Fibroblast of skin of right quadriceps (primary cell): ENCODE measurements around the gene PAX6.
A peak's percentile ranks its signal among the peaks of the same experiment; 100 is the strongest.

Experiments
- DNase-seq: peaks from one replicate; pipeline ENCODE4 v3.0.0-alpha.2; 2013

Gene PAX6

DNA sequence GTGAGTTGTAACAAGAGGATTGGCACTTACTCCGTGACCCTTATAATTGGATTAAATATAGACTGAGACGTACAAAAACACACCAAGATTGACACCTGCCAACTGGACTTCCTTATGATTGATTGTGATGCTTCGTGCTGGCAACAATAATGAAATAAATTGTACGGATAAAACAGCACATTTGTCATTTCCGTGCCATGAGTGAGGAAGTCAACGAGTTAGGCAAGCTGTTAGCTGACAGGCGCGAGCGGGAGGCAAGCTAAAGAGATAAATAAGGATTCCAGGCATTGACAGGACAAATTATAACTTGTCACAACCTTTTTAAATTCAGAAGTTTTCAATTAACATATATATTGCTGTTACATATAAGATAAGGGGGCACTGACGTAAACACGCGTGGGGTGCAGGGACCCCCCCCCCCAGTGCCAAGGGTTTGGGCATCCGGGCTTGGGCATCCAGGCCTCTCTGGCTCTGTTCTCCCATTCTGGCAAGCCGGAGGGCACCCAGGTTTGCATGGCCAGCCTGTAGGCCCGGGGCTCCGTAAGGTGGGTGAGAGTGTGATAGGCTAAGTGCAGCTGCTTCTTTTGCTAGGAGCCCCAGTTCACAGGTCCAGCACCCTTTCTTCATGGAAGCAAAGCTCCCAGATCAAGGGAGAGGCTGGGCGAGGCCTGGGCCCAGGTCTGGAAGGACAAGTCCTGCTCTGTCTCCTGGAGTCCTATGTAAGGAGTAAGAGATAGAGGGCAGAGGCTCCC, 11.2 kb upstream of the PAX6 start:
- no peak for DNase-seq

DNA sequence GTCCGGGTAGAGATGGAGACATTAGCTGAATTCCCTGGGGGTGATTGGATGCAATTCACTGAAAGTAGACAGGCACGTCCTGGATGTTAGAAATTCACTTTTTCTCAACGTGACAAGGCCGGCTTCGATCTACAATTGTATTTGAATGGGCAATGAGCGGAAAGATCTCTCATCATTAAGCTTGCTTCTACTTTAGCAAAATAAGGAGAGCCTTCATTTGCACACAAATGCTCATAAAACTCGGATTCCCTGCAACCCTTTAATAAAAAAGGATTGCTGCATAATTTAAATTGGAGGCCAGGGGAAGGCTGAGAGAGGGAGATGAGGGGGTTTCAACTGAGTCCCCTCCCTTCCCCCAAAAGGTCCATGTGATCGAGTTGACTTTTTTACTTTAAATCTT, 10.6 kb upstream of the PAX6 start:
- no peak for DNase-seq

DNA sequence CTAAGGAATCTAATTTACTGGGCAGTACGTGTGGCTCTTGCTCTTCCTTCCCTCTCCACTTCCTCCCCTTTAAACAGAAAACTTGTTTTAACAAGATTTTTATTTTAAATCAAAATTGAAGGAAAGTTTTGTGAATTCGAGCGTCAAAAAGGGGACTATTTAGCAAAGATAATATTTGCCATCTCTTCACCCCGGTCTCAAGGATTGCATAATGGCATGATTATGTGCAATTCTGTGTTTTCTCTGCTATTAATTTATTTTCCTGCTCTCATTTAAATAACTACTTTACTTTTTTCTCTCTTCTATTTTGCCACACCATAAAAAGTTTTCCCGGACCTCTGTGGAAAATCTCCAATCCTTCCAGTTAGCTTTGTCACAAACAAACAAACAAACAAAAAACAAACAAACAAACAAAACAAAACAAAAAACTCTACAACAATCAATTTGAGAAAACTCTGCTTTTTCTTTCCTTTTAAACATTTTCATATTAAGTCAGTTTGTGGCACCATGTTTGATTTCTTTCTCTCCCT, 10.2 kb upstream of the PAX6 start:
- no peak for DNase-seq

DNA sequence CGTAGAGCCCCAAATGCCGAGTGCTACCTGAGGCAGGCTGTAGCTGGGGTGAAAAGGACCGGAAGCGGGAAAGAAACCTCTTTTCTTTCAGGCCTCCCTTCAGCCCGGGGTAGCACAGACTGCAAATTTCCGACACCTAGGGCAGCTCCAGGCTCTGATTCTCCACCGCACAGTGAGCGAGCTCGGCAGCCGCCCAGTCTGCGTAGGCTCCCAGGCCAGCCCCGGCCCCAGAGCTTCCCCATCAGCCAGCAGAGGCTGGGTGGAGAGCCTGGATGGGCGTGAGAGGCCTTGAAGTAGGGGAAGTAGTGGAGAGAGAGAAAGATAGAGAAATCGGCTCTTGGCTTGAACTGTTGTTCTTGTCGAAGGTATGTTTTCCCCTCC, 9.3 kb upstream of the PAX6 start:
- no peak for DNase-seq

DNA sequence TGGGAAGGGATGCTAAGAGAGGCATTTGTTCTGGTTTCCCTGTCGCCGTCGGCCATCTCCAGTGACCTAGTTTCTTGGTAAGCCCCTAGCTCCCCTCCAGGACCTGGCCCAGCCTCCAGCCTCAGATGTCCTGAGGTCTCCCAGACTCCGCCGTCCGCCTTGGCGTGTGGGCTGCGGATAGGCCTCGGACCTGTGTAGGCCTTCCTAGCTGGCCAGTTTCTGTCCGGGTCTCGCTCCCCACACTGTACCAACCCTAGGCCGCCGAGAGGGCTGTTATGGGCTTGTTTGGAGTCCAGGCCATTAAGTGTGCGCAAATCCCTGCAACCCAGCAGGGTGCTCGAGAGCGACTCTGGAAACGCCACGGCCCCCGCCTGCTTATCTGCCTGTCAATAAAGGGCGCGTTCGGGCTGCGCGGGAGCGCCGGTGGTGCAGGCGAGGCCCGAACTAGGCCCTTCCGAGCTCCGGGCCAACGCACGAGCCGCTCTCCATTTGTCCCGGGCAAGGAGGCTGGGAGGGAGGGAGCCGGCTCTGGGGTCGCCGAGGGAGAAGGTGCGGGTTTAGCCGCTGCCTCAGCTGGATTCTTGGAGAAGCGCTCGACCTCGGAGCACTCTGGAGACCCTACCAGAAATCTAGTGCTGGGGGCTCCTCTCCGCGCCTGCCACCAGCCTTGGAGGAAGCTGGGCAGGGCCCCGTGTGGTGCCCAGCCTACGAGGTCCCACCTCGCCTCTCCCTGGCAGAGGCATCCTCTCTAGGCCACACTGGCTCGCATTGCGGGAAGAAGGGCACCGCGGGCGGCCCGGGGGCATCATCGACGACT, 8.7 kb upstream of the PAX6 start:
- DNase-seq, result no peak

DNA sequence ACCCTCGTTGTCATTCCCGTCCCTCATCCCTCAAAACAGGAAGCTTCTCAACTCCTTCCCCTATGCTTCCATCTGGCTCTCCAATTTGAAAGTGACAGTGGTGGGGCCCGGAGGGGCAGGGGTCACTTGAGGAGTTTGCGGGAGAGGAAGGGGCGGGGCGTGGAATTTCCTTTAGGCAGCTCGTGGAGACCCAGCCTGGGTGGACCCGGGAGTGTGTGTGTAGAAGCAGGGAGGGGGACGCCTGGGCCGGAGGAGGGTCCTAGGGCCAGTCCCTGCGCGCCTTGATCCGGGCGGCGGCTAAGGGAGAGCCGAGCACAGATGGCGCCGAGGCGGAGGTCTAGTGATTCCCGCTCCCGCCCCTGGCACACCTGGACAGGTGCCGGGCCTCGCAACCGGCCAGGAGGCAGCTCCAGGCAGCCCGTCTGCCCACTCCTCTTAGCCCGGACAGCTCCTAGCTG, 7.8 kb upstream of the PAX6 start:
- no peak for DNase-seq

DNA sequence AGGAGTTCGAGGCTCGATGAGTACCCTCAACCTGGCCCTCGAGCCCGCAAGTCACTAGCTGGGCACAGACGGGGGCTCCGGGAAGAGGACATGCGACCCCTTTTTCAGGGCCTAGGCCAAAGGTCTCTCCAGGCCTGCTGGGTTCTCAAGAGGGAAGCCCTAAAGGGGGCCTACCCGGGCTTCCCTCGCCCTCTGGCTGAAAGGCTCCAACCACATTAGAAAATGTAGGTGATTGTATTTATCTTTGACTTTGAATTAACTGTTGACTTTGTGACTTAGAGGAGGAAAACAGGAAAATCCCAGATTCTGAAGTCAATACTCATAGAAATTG, 7.3 kb upstream of the PAX6 start:
- no peak for DNase-seq

DNA sequence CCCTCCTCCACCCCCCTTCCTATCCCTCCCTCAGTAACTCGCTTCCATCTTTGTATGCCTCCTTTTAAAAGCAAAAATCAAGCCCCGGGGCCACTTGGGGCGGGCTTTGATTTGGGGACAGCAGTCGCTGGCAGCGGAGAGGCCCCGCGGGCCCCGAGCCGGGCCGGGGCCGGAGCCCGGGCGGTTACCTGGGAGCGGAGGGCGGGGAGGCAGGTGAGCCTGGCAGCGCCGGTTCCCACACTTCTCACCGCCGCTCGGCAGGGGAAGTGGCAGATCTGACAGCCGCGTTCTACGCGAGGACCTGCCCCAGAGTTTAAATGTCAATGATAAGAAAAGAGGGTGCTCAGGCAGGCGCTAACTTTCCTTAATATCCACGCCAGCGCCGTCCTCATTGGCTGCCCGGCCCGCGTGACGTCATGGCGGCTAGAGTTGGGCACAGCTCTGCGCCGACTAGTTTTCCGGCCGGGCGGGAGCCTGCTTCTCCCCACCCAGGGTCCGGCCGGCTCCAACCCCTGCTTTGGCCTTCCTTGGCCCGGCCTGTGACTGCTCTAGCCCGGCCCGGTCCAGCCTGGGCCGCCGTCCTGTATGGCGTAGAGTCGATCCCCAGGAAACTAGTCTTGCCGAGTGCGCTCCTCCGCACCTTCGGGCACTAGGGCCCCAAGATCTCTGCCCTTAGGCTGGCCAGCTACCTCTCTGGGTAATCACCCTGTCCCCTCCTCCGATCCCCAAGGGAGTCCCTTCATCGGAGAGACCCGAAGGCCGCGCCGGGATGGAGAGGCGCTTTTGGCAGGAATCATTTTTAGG, 6.7 kb upstream of the PAX6 start:
- no peak for DNase-seq

DNA sequence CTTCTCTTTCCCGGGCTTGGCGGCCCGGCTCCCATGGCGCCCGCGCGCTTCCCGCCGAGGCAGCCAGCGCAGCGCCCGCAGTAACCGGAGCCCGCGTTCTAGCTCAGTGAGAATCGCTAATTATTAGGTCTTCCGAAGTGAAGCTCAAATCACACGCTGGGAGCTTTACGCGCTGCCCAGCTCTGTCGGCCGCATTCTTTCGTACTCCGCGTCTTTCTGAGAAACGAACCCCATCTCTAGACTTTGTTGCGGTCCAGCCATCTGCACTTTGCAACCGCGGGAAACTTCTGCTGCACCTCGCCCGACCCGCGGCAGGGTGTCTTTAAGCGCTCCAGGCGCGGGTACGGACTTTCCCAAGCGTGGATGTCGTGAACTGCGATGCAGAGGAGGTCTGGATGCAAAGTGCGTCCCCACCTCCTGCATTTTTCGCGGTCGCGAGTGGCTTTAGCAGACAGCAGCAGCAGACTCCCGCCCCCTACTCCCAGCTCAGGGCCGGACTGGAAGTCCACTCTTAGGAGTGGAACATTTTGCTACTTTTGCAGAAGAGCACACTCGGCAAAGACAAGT, 6.0 kb upstream of the PAX6 start:
- no peak for DNase-seq

DNA sequence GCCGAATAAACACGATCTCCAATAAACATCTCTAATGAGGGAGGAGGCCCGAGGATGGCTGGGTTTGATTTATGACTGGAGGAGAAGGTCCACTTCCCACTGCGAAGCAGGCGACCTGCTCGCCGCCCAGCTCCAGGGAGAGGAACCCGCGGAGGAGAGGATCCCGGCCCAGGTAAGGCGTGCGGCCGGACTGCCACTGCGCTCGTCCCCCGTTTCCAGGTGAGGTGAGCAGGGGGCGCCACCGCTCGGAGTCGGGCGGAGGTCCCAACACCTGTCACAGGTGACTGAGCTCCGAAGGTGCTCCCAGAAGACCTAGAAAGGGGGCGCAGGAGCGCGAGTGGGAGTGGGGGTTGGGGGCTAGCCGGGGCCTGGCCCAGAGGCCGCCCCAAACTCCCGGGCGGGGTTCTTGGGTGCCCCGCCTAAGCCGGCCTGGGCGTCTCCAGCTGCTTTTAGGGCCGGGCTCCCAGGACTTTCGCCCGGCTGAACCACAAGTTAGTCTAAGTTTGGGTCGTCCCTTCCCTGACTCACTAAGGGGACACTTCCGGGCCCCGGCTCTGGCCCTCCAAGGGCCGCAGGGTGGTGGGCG, 5.4 kb upstream of the PAX6 start:
- no peak for DNase-seq

DNA sequence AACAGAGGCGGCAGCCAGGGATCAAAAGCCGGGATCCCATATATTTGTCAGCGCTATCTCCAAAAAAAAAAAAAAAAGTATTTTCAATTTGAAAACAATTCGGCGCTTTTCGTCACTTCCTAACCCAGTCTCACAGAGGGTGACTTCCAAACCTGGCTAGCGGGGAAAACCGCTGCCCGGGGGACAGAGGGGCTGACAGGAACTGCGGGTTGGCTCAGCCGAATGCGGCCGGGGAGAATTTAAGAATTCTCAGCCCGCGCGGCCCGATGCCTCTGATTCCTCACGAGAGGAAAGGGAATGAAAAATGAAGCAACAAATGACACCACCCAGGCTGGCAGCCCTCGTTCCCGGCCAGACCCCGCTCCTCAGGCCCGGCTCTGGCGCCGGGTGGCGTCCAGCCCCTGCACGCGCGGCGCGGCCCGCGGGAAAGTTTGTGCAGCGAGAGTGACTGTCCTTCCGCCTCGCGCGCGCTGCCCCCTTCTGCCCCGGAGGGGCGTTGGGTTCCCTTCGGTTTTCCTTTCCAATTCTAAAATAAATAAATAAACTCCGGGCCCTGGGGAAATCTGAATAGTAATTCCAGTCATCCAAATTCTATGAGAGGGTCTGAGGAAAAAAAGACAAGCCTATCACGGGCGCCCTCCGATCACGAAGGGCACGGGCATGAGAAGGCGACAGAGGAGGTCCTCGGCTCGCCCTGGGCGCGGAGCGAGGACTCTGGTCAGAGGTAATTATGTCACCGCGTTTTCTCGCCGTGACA, 4.8 kb upstream of the PAX6 start:
- no peak for DNase-seq

DNA sequence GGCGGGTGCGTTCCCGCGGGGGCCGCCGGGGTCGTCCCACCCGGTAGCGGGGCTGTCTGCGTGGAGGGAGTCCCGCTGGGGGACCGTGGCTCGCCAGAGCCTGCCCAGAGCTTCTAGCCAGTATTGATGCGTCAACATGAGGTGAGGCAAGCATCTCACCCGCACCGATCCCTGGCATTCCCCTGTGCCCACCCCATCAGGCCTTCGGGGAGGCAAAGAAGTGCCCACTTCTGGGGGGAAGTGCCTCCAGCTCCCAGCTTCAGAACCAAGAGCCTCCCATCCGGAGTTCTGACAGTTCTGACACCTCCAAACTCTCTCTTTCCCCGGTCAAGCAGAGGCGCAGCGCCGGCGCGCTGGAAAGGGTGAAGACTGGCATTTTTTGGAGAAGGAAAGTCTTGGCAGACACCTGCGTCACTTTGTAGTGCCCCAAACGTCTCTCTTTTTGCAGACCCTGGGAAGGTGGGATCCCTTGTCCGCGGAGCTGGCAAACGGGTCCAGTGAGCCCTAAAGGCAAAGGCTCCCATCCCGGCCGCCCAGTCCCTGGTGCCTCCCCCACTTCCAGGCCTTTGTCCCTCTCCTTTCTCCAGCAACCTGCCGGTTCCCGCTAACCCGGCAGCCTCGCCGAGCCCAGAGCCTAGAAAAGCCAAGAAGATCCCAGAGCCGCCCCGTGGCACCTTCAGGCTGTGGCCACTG, 3.2 kb upstream of the PAX6 start:
- no peak for DNase-seq

DNA sequence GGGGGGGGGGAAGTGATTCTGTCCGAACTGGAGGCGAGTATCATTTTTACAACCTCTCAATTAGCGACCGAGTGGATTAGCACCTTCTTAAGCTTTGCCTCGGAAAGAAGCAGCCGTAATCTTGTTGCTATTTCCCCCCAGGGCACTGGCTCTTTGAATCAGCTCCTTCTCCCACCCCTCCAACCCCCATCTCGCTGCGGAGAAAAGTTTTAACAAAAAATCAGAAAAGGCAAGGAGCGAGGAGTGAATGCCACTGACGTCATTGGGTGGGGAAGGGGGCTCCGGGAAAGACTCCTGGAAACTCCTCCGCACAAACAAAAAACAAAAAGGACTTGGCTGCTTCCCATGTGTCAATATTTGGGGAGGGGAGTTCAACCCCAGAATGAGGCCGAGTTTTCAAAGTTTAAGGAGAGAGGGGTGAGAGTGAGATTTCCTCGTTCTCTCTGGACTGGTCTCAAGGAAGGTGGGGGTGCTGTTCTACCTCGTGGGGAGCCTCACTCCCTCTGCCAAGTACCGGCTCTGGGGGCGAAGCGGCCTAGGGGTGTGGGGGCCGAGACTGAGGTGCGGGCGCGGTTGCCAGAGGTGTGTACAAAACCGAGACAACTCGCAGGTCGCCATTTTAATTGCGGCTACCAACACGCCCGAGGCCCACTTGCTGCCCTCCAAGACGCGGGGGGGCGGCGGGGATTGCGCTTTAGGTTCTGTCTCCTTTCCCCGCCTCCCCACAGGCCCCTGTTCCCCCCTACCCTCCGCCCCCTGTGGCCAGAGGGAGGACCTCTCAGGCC, 2.5 kb upstream of the PAX6 start:
- DNase-seq, result no peak

DNA sequence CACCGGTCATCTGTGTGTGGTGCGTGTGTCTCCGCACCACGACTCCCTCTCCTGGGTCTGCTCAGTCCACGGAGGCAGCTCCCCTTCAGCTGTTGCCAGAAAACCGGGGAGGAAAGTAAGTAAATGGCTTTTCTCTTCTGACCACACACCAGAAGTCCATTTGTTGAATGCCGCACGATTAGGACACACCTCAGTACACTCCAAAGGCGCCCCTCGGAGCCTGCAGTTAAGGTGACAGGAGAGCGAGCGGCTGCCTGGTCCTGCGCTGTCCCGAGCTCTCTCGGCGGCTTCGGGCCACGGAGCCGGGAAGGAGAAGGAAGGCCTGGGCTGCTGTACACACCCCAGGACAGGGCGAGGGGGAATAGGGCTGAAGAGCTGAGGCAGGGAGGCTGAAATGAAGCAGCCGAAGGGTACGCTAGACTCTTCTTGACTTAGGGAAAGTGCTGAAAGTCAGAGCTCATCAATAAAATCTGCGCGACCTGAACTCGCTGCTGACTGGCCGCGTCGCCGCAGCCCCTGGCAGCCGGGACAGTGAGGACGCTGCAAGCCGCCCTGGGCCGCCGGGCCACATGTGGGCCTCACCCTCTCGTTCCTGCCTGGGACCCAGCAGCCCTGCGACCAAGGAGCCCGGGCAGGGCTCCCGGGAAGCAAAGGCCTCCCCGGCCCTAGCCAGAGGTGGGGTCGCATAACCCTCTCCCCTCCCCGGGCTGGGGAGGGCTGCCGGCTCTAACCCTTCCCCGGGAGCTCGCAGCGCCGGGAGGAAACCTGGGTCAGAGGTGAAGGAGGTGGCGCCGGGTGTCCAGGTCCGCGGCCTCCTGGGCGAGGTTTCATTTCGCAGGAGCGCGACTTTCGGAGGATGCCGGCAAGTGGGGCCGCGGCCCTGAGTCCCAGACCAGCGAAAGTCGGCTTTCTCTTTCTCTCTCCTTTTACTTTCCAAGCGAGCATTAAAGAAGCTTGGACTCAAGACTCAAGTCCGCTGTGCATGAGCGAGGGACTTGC, 1.6 kb upstream of the PAX6 start:
- DNase-seq, result no peak

DNA sequence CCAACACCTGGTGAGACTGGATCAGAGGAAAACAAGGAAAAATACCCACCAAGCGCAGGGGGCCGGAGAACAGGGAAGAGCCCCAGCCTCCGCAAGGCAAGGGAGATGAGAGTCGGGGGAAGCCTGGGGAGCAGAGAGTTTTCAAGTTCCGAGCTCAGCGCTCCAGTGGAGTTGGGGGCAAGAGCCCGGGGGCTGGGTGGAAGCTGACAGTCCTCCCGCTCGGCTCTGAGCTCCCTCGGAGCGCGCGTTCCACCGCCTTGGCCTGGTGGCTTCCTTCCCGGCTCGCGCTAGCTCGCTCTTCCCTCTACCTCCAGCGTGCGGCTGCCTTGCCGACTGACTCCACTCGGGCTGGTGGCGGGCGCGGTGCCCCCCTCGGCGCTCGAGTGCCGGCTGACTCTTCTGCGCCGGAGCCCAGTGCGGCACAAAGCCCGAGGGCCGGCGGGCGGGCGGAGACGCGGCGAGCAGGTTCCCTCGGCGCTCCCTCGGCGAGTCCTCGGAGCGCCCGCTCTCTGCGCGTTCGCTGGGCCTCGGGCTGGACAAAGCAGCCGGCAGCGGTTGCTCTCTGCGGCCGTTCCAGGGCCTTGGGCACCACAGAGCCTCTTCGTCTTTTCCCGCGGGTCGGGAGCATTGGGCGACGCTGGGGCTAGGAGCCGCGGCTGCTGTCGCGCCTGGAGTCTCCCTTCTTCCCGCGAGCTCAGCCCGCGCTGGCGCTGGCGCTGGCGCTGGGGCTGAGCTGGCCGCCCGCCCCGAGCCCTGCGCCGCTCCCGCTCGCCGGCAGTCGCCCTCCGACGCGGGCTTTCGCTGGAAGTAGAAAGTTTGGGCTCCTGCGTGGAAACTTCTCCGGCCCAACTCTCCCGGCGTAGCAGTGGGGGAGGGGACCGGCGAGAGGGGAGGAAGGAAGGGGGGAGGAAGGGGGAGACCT, 1.0 kb downstream of the PAX6 start:
- DNase-seq, result peak; percentile 39

DNA sequence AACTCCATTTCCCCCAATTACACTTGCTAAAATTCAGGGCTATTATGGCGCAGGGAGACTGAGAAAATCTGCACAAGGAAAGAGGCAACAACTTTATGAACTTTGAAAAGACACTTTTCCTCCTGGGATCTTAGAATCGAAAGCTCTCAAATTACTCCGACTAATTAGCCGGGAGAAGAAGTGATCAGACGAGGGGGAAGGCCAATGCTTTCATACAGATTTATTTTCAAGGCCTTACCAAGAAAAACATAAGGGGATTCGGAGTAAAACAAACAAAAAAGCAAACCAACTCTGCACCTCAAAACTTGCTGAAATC, 1.6 kb downstream of the PAX6 start:
- DNase-seq, result no peak

DNA sequence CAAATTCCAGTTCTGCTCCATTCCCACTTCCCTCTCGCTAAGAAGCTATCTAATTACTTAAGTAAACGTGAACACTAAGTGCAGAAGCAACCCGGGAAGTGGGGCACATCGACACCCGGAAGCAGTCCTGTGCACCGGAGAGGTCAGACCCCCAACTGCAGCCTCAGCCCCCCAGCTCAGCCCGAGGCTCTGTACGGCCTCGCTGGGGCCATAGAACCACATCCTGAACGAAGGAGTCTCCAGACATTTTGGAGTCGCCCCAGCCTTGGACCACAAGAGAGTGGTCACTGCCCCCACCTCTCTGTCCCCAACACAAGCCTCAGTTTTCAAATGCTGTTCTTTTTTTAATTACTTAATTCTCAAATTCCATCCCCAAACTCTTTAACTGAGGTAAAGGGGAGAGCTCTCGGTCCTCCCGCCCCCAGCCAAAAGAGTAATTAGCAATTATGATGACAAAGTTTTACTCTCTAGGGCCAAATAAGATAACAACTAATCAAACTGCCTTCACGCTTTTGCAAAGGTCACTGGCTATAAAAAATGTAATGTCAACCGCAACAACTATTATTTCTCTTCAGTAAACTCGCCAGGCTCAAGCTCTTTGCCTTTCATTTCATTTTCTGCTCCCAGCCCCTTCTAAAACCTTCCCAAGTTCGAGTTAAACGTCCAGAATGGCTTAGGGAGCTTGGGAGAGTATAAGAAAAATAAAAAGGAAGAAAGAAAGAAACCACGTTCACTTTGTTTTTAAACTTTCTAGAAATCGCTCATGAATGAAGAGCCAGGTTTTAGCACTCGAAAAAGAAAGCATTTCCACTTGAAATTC, 2.2 kb downstream of the PAX6 start:
- DNase-seq, result no peak
